CD14-positive monocyte (primary cell): ENCODE data around the gene NUP214. TPM values are rescaled to one million over a fixed set of nuclear protein-coding genes. Genes with fewer than 3 reads are reported as not detected.

Experiments used
- DNase-seq, 3 donors: peaks; one replicate each; pipeline ENCODE4 v3.0.0-alpha.2; 2011 to 2022
- H2AFZ ChIP-seq: 2 replicates; pipeline ENCODE4 v1.6.0; 2012; ENCODE audit warnings: mild to moderate bottlenecking, low read depth, low read length, inconsistent platforms; ENCODE audit not compliant: insufficient read depth, poor library complexity, severe bottlenecking
- H3K27ac ChIP-seq, 2 donors: 1 replicate in 1 of 2; 2 replicates in 1 of 2; pipeline ENCODE4 v1.5.1; 2012 to 2013; ENCODE audit warnings: low read length in 2 of 2, control low read depth in 1 of 2, inconsistent platforms in 1 of 2, low read depth in 1 of 2, mild to moderate bottlenecking in 1 of 2
- H3K27me3 ChIP-seq, 2 donors: one replicate each; pipeline versions ENCODE4 v1.6.0 to v1.6.1; 2011 to 2013; ENCODE audit warnings: low read length in 2 of 2; ENCODE audit not compliant: control insufficient read depth in 2 of 2, insufficient read depth in 2 of 2
- H3K36me3 ChIP-seq, 2 donors: replicated peaks in 1 of 2; 1 replicate in 1 of 2; 2 replicates in 1 of 2; pipeline versions ENCODE4 v1.5.1 to v1.6.1; 2012 to 2013; ENCODE audit warnings: low read length in 2 of 2, control low read depth in 1 of 2, inconsistent platforms in 1 of 2, mild to moderate bottlenecking in 1 of 2; ENCODE audit not compliant: insufficient read depth in 2 of 2, control insufficient read depth in 1 of 2
- H3K4me1 ChIP-seq, 2 donors: 1 replicate in 1 of 2; 2 replicates in 1 of 2; pipeline versions ENCODE4 v1.5.1 to v1.6.1; 2012 to 2013; ENCODE audit warnings: low read length in 2 of 2, control low read depth in 1 of 2, inconsistent platforms in 1 of 2, mild to moderate bottlenecking in 1 of 2, moderate library complexity in 1 of 2; ENCODE audit not compliant: insufficient read depth in 2 of 2, control insufficient read depth in 1 of 2
- H3K4me2 ChIP-seq: replicated peaks from 2 replicates; pipeline ENCODE3; 2012; ENCODE audit warnings: low read length, moderate library complexity, mild to moderate bottlenecking; ENCODE audit not compliant: poor library complexity, severe bottlenecking; ENCODE audit errors: extremely low read depth
- H3K4me3 ChIP-seq, 3 experiments: fragments of 200-600 bp in 1 of 3; sonication (generic) in 1 of 3; replicated peaks in 1 of 3; 1 replicate in 2 of 3; 2 replicates in 1 of 3; pipeline ENCODE4 v1.5.1; 2011 to 2013; ENCODE audit warnings: low read length in 3 of 3, mild to moderate bottlenecking in 3 of 3, control low read depth in 2 of 3, low read depth in 2 of 3, inconsistent platforms in 1 of 3, moderate library complexity in 1 of 3
- H3K79me2 ChIP-seq: 2 replicates; pipeline ENCODE4 v1.6.0; 2012; ENCODE audit warnings: mild to moderate bottlenecking, control low read depth, inconsistent platforms, low read length, moderate library complexity; ENCODE audit not compliant: insufficient read depth
- H3K9ac ChIP-seq: 2 replicates; pipeline ENCODE4 v1.6.0; 2017; ENCODE audit warnings: low read length, mild to moderate bottlenecking; ENCODE audit not compliant: insufficient read depth, poor library complexity, severe bottlenecking
- H3K9me3 ChIP-seq, 2 donors: replicated peaks in 1 of 2; 1 replicate in 1 of 2; 2 replicates in 1 of 2; pipeline versions ENCODE4 v1.5.1 to v1.6.1; 2012 to 2013; ENCODE audit warnings: low read length in 2 of 2, control low read depth in 1 of 2; ENCODE audit not compliant: control insufficient read depth in 1 of 2, insufficient read depth in 1 of 2
- H4K20me1 ChIP-seq: 2 replicates; pipeline ENCODE4 v1.6.0; 2012; ENCODE audit warnings: mild to moderate bottlenecking, low read length, control low read depth, moderate library complexity; ENCODE audit not compliant: insufficient read depth
- H3K27ac Mint-ChIP-seq, 7 donors: one replicate each; pipeline ENCODE4 v1.8.0; 2020; ENCODE audit warnings: mild to moderate bottlenecking in 7 of 7, mixed read lengths in 7 of 7, moderate library complexity in 6 of 7, inconsistent platforms in 2 of 7
- H3K27me3 Mint-ChIP-seq, 3 donors: one replicate each; pipeline ENCODE4 v1.8.0; 2021 to 2022; ENCODE audit warnings: low read depth in 3 of 3, mild to moderate bottlenecking in 3 of 3, mixed read lengths in 3 of 3, moderate library complexity in 3 of 3, inconsistent platforms in 1 of 3
- H3K36me3 Mint-ChIP-seq, 2 donors: one replicate each; pipeline ENCODE4 v1.8.0; 2020; ENCODE audit warnings: mixed read lengths in 2 of 2, inconsistent platforms in 1 of 2, mild to moderate bottlenecking in 1 of 2
- H3K4me1 Mint-ChIP-seq: one replicate; pipeline ENCODE4 v1.8.0; 2020; ENCODE audit warnings: mild to moderate bottlenecking, mixed read lengths
- H3K4me3 Mint-ChIP-seq, 2 donors: one replicate each; pipeline ENCODE4 v1.8.0; 2020; ENCODE audit warnings: mild to moderate bottlenecking in 2 of 2, mixed read lengths in 2 of 2, moderate library complexity in 1 of 2
- H3K9me3 Mint-ChIP-seq, 7 donors: one replicate each; pipeline ENCODE4 v1.8.0; 2020 to 2022; ENCODE audit warnings: mixed read lengths in 7 of 7, mild to moderate bottlenecking in 6 of 7, moderate library complexity in 6 of 7, inconsistent platforms in 2 of 7
- WGBS: methylation state at CpG from one replicate; pipeline ENCODE4 v1.1.5; 2013; ENCODE audit warnings: missing lambda C conversion rate; ENCODE audit not compliant: insufficient coverage; 5-methylcytosine and 5-hydroxymethylcytosine counted together
- intact Hi-C, 2 donors: fragments of 100-400 bp; cut with micrococcal nuclease; formaldehyde crosslinking; loops; one replicate each; pipeline versions ENCODE4 v1.15.0 to v1.15.1; 2023
- polyA plus RNA-seq, 3 donors: library from polyadenylated mRNA; depleted of rRNA in 1 of 3; unstranded in 2 of 3; stranded (reverse) in 1 of 3; fragments of 300-500 nt in 2 of 3; fragments of >200 nt in 1 of 3; fragmentation: Illumina TruSeq in 2 of 3; gene quantifications; 1 replicate in 2 of 3; 2 replicates in 1 of 3; pipeline ENCODE4 v1.2.3, GENCODE V29; 2012 to 2021
- TF ChIP-seq, protein P1 (sequence below): fragments of 200-600 bp; IDR thresholded peaks from one replicate; pipeline ENCODE4 v1.8.0; 2022; ENCODE audit warnings: antibody characterized with exemption, mild to moderate bottlenecking

Gene NUP214
- polyA plus RNA-seq, 3 donors: 94.9 to 329 (median 214) TPM

DNA sequence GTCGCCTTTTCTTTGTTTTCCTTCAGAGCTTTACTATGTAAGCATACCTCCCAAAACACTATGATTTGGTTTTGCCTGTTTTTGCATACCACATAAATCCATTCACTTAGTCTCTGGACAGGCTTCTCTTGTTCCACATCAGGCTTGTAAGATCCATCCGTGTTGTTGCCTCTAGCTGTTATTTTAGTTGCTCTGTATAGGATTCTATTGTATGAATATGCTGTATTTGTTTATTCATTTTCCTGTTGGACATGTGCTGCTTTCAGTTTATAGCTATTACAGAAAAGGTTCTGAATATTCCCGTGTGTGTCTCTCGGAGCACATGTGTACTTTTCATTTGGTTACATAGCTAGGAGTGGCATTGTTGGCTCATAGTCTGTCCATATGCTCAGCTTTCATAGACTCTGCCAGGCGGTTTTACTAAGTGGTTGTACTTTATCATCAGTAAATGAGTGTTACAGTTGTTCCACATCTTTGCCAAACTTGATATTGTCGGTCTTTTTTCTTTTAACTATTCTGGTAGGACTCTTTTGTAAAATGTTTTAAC lies 41.8 kb downstream of the NUP214 start:
- no peaks in the 10 kb centered on the region for H3K4me1 Mint-ChIP-seq
- Histone ChIP-seq H3K27me3 (no peaks in the 10 kb centered on the region), H3K36me3 (peaks cover 49 to 89% of the 10 kb centered on the region in 2 donors), H3K79me2 (no peaks in the 10 kb centered on the region), H3K9ac (no peak overlapping the region), H3K27ac (no peak overlapping the region), H3K4me1 (no peaks in the 10 kb centered on the region), H2AFZ (no peak overlapping the region), H3K9me3 (no peaks in the 10 kb centered on the region), H3K4me3 (no peak overlapping the region), H4K20me1 (peaks cover 10% of the 10 kb centered on the region), H3K4me2 (no peak overlapping the region)
- peaks cover 69 to 84% of the 10 kb centered on the region in 2 donors for H3K36me3 Mint-ChIP-seq
- TF ChIP-seq, protein P1, sequence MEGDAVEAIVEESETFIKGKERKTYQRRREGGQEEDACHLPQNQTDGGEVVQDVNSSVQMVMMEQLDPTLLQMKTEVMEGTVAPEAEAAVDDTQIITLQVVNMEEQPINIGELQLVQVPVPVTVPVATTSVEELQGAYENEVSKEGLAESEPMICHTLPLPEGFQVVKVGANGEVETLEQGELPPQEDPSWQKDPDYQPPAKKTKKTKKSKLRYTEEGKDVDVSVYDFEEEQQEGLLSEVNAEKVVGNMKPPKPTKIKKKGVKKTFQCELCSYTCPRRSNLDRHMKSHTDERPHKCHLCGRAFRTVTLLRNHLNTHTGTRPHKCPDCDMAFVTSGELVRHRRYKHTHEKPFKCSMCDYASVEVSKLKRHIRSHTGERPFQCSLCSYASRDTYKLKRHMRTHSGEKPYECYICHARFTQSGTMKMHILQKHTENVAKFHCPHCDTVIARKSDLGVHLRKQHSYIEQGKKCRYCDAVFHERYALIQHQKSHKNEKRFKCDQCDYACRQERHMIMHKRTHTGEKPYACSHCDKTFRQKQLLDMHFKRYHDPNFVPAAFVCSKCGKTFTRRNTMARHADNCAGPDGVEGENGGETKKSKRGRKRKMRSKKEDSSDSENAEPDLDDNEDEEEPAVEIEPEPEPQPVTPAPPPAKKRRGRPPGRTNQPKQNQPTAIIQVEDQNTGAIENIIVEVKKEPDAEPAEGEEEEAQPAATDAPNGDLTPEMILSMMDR: no peak
- WGBS: 100% methylated on average over 3 of the region's 6 CpGs
- intact Hi-C loops: no loop called here
- H3K27me3 Mint-ChIP-seq: no peaks in the 10 kb centered on the region
- H3K4me3 Mint-ChIP-seq: no peak overlapping the region
- DNase-seq: no peak
- no peaks in the 10 kb centered on the region for H3K9me3 Mint-ChIP-seq
- H3K27ac Mint-ChIP-seq: no peak overlapping the region

DNA sequence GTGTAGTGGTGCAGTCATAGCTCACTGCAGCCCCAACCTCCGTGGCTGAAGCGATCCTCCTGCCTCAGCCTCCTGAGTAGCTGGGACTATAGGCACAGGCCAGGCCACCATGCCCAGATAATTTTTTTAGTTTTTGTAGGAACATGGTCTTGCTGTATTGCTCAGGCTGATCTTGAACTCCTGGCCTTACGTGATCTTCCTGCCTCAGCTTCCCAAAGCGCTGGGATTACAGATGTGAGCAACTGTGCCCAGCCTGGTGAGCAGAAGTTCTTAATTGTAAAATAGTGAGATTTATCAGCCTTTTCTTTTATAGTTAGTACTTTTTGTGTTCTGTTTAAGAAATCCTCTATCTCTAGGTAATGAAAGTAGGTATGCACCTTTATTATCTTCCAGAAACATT lies 42.5 kb downstream of the NUP214 start:
- no peaks in the 10 kb centered on the region for H3K27me3 ChIP-seq
- intact Hi-C loops: no loop called here
- no peaks in the 10 kb centered on the region for H3K79me2 ChIP-seq
- H3K4me1 ChIP-seq: no peaks in the 10 kb centered on the region
- H3K9me3 ChIP-seq: no peaks in the 10 kb centered on the region
- H3K36me3 ChIP-seq: peaks cover 41 to 87% of the 10 kb centered on the region in 2 donors
- peaks cover 68 to 83% of the 10 kb centered on the region in 2 donors for H3K36me3 Mint-ChIP-seq
- TF ChIP-seq, protein P1: no peak
- no peak overlapping the region for H3K4me3 ChIP-seq
- H3K27ac Mint-ChIP-seq: no peak overlapping the region
- WGBS: 100% methylated on average over 2 of the region's 4 CpGs
- H3K9ac ChIP-seq: no peak overlapping the region
- no peak overlapping the region for H3K4me2 ChIP-seq
- H3K4me3 Mint-ChIP-seq: no peak overlapping the region
- no peak for DNase-seq
- H3K4me1 Mint-ChIP-seq: no peaks in the 10 kb centered on the region
- peaks cover 10% of the 10 kb centered on the region for H4K20me1 ChIP-seq
- no peak overlapping the region for H2AFZ ChIP-seq
- no peaks in the 10 kb centered on the region for H3K9me3 Mint-ChIP-seq
- H3K27ac ChIP-seq: no peak overlapping the region
- no peaks in the 10 kb centered on the region for H3K27me3 Mint-ChIP-seq
